HG03442 (cell line): ENCODE data around the gene UBQLN4.
A peak's percentile ranks its signal among the peaks of the same experiment; 100 is the strongest.

ENCODE experiments used
- ATAC-seq: cut with Tn5 transposase; IDR thresholded peaks from one replicate; pipeline ENCODE4 v1.9.1; 2021; ENCODE audit warnings: mild to moderate bottlenecking, moderate library complexity; ENCODE audit not compliant: unreplicated experiment

The UBQLN4 gene

DNA sequence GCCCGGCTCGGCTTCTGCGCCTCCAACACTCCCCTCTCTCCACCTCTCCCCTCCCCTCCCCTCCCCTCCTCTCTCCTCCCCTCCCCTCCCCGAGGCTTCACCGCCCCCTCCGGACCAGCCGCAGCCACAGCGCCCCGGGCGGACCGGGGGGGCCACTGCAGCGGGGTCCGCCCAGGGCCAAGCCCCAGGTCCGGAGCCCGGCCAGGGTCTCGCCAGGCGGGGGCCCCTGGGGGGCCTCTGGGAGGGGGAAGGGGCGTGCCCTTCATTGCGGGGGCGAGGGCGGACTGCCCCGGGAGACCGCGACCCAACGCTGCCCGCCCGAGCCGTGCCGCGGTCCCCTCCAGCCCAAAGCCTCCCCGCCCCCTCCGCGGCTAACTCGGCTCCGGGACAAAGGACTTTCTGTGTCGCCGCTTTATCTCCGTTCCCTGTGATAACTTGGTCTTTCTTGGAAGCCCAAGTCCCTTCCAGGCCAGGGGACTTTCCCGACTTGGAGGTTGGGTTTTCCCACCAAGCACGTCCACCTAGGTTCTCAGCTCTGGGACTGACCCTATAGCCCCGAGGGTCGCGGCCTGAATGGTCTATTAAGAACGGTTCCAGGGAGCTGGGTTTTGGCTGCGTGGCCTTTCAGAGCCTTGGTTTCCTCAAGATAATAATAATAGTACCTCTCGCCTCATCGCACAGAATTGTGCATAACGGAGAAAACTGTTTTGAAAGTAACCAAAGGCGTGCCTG lies at the start of gene UBQLN4:
TSS of gene UBQLN4 (minus strand) at position 31 of the 732 bp plus-strand sequence. CDS start 97 bp downstream, outside the sequence.
- ATAC-seq = peak; percentile 48

DNA sequence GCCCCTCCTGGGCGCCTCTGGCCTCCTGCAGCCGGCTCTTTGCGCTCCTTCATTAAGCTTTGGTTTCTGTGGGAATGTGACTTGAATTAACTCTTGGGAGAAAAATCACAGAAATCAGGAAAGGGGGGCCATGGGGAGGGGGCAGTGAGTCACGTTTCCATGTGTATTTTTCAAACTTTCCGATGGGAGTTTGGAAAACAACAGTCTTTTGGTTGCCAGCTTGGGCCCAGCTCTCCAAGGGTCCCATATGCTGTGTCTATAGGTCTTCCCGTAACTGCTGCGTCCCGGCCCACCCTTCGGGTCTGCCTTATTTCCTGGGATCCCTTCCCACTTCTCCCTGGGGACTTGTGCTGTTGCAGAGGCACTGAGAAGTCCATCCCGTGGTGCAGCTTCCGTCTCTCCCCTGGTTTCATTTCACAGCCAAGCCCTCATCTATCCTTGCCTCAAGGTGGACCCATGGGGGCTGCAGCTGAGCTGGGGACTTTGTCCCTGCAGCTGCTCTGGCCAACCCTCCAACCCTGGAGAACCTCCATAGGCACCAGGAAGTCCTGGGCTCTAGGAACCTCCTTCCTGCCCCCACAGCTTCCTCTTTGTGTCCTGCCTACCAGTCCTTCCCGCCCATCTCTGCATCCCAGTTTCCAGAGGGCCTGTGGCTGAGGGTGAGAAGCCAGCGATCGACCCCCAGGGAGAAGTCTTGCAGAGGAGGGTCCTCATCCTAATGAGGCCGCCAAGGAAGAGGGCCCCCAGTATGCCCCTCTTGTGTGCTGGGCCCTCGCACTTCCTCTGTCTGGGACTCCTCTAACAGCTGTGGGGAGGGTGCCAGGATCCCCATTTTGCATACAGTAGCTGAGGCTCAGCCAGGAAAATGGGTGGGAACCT lies 49.3 kb upstream of the UBQLN4 start:
- no peak for ATAC-seq

DNA sequence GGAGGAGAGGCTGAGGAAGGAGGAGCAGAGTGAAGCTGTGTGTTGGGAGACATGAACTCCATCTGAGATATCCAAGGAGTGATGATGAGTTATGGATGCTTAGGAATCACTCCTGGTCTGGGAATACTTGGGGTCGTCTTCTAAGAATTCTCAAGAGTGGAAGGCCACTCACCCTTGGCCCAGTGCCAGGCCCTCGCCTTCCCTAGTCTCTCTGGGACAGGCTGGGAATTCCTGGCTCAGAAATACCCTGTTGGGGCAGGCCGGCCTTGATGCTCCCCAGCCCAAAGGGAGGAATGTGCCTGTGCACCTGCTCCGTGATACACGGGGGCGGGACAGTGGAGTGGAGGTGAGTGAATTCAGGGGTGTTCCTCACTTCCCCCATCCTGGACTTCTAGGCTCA lies 48.3 kb upstream of the UBQLN4 start:
- no peak for ATAC-seq

DNA sequence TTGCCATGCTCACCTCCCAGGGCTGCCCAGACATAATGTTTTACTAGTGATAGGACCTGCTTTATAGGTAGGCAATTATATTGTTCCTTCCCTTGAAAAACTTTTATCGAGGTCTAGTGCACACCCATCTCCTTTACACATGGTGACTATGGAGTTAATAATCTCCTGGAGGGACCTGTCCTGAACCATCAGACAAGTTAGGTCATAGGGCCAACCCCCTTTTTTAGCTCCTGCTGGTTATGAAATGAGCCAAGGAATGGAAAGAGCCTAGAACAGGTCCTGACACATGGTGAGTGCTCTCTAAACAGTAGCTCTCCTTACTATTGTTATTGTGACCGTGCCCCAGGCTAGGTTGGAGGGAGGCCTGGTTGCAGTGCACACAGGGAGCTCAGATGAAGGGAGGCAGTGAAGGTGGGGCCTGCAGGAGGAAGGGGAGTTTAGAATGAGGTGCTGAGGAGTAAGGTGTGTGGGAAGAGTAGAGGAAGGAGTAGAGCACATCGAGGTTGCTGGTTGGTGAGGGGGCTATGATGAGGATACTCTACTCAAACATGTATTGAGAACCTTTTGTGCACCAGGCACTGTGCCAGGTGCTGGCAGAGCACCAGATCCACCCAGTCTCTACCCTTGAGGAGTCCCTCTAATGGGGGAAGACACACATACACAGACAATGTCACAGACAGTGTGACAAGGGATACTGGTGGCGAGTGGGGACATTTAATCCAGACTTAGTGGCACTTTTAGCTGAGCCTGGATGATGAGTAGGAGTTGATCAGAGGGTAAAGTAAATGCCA lies 46.8 kb upstream of the UBQLN4 start:
- ATAC-seq = no peak

DNA sequence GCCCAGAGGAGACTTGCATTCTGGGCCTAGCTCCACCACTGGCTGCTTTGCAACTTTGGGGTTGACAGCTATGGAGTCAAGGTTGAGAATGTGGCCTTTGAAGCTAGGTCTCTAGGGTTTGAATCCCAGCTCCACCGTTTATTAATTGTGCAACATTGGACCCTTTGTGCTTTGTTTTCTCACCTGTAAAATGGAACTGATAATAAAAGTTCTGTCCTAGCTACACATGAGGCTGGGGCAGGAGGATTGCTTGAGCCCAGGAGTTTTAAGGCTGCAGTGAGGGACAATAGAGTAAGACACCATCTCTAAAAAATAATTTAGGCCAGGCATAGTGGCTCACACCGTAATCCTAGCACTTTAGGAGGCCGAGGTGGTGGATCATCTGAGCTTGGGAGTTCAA lies 45.7 kb upstream of the UBQLN4 start:
- no peak for ATAC-seq

DNA sequence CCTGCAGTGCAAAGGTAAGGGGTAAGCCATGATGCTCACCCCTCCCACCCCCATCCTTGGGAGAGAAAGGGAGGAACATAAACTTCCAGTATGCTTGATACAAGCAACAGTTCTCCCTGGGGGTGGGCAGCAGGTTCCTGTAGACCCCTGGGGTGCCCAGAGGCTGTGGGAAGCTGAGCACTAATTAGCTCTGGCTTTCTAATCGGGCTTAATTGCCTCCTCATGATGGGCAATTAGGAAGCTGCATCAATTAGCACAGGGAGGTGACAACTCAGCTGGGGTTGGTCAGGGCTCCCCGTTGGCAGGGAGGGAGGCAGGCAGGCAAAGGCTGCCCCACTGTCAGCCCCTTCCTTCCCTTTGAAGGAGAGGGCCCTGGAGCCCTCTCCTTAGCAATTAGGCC lies 45.2 kb upstream of the UBQLN4 start:
- ATAC-seq = no peak

DNA sequence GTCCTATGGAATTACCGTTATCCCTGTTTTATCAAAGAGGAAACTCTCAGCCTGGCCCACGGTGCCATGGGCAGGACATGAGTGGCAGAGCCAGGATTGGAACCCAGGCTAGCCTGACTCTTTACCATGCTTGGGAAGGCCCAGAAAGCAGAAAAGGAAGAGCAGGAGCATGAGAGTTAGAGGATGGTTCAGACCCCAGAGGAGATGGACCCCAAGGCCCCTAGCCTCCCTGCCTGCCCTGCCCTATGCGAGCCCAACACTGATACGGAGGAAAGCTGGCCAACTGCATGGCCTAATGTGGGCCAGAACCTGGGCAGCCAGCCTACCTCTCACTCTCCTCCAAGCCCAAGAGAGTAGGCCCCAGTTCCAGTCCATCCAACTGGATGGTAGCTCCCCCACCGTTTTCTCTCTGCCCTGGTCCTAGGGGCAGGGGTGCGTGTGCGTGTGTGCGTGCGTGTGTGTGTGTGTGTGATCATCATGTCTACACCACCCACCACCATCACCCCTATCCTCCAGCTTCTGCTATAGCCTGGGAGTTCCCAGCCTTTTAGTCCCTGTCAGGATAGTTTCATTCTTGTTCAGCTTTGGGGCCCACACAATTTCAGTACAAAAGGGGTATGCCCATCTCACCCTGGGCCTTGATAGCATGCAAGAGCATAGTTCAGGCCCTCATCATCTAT lies 44.0 kb upstream of the UBQLN4 start:
- ATAC-seq = no peak

DNA sequence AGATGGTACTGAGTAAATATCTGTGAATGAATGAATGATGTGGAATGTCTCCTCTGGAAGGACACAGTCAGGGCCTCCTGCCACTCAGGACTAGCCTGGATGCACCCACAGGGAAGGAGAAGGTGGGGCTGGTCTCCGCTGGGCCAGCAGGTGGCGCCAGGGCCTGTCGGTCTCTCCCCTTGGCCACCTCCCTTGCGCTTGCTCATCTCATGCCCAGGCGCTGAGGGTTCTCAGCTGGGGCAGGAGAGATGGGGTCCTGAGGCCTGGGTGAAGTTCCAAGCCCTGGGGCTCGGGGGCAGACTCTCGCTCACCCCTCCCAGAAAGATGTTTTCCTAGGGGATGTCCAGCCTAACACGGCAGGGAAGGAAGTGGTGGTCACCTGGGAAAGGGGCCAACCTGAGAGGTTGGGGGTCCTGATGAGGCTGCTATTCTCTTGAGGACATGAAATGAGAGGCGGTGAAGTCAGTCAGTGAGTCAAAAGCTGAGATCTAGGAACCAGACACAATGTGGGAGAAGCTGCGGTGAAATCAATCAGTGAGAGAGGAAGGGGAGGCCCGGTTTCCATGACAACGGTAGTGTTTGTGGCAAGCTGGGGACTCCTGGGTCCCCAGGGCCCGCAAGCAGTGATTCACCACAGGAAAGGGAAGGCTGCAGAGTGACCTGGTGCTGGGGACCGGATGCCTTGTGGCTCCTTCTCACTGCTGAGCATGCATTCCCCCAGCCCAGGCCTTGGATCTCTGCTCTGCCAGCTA lies 43.2 kb upstream of the UBQLN4 start:
- ATAC-seq = peak; percentile 59

DNA sequence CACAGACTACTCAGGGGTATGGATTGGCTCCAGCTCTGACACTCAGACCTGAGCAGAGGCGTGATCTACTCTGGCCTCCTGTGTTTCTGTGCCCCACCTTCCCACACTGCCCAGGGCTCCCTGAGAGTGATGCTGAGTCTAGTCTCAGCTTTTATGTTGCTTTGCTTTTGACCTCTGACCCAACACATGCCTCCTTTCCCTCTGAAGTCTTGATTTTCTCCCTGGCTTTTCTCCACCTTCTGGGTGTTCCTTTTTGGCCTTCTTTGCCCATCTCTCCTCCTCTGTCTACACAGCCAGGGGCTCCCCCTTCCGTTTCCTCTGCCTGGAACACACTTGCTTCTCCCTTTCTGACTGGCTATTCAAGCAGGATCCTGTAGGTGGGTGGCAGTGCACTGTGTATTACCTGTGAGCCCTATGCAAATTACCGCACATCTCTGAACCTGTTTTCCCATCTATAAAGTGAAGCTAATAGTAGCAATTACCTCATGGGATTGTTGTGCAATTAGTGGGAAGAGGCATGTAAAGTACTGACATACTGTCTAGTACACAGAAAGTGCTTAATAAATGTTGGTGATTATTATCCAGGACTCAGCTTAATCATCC lies 42.4 kb upstream of the UBQLN4 start:
- ATAC-seq = no peak

DNA sequence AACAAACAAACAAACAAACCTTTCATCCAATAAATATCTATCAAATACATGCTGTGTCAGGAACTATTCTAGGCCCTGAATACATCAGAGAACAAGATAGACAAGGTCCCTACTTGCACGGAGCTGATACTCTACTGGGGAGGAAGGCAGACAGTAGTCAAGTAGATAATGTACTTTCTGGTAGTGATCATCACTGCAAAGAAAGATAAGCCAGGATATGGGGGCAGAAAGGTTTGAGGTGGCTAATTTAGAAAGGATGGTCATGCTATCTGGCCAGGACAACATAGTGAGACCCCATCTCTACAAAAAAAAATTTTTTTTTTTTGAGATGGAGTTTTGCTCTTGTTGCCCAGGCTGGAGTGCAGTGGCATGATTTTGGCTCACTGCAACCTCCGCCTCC lies 38.0 kb upstream of the UBQLN4 start:
- no peak for ATAC-seq

DNA sequence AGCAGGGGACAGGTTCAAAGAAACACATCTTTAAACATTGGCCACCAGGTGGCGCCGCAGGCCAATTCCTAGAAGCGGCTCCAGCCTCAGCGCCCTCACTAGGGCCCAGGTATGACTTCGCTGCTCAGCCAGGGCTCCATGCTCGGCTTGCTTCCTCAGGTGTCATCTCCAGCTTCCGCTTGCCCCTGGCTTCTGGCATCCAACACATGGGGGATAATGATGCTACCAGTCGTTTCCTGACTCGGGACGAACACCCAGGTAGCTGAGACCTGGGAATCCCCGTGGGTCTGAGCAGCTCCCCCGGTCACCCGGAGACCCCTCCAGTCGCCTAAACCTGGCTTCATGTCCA lies 37.2 kb upstream of the UBQLN4 start:
- ATAC-seq = no peak

DNA sequence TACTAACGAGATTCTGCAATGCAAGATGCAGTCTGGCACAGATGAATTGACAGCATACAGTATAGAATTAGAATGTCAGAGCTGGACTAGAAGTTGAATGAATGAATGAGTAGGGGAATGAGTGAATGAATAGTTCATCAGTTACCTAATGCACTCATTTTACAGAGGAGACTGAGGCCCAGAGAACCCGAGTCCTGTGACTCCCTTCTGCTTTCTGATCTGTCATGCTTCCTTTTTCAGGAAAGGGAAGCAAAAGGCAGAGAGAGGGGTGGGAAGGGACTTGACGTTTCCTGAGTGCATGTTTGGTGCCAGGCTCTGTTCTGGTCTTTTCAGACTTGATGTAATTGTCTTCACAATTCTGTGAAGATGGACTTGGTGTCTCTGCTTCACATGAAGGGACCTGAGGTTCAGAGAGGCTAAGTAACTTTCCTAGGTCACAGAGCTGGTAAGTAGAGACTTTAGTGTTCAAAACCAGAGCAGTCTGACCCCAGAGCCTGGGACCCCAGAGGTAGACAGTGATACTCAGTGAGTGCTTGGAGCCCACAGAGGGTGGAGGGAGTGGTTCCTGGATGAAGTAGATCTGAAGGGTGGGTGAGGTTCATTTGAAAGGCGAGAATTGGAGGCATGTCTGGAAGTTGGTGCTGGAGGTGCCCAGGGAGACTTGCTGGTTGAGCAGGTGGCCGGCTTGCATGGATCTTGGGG lies 36.7 kb upstream of the UBQLN4 start:
- ATAC-seq = no peak

DNA sequence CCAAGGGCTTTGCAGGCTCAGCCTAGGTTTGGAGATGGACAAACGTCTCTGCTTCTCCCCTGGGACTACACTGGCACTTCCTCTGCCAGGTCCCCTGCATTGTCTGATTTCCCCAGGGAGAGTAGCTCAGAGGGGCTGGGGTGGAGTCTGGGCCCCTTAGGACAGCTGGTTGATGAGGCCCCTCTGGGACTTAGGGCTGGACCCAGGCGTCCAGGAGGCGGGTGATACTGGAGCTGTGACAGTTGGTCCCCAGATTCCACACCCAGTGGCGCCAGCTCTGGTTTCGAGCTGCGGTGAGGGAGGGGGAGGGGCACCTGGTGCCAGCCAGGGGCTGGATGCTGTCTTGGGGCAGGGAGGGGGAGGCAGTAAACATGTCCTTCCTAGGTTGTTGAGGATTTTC lies 36.1 kb upstream of the UBQLN4 start:
- no peak for ATAC-seq

DNA sequence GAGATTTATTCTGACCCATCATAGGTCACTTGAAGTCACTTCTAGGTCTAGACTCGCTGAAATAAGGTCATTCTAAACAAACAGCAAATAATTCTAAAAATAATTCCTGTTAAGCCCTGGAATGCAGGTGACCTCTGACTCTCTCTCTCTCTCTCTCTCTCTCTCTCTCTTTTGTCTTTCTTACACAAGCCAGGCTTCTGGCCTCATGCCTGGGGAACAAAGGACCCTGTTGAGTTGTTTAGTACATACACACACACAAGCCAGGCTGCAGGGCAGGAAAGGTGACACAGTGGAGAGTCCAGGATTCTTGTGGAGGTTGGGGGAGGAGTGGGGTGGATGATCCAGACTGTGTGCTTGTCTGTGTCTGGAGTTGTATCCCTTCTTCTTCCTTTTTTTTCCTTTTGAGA lies 32.7 kb upstream of the UBQLN4 start:
- ATAC-seq = no peak

DNA sequence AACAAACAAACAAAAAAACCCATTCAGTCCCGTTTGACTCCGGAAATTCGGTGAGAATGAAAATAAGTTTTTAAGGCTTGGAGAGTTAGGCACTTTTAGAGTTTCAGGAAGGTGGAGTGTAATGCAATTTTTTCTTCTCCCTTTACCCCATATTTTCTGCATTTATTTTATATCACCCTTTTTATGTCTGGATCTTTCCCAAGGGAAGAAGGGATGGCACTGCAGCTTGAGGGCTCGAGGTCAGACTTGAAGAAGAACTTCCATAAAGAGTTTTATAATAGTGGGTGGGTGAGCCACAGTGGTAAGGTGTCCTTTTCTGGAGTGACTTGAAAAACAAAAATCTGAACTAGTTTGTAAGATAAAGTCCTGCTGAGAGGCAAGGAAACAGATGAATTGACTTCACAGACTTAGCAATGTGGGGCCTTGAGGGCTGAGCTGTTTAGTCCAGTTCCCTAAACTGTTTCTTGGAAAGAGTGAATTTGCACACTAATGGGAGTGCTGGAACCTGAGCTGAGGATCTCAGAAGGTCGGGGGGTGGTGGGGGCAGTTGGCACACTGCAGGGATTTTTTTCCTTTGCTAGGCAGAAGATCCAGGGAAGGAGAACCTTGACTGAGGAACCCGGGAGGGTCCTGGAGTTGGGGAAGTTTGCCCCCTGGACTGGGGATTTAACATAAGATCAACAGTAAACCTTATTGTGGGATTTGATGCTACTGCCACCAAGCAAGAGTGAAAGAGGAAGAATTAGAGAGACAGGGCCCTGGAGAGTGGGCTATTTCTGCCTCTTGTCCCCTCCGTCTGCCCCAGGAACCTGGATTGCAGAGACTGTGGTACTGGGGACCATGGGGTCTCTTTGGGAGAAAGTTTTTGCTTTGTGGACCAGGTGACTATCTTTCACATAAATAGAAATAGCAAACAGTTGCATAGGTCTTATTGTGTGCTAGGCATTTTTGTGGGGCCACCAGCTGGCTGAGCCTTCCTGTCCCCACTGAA lies 30.5 kb upstream of the UBQLN4 start:
- no peak for ATAC-seq

DNA sequence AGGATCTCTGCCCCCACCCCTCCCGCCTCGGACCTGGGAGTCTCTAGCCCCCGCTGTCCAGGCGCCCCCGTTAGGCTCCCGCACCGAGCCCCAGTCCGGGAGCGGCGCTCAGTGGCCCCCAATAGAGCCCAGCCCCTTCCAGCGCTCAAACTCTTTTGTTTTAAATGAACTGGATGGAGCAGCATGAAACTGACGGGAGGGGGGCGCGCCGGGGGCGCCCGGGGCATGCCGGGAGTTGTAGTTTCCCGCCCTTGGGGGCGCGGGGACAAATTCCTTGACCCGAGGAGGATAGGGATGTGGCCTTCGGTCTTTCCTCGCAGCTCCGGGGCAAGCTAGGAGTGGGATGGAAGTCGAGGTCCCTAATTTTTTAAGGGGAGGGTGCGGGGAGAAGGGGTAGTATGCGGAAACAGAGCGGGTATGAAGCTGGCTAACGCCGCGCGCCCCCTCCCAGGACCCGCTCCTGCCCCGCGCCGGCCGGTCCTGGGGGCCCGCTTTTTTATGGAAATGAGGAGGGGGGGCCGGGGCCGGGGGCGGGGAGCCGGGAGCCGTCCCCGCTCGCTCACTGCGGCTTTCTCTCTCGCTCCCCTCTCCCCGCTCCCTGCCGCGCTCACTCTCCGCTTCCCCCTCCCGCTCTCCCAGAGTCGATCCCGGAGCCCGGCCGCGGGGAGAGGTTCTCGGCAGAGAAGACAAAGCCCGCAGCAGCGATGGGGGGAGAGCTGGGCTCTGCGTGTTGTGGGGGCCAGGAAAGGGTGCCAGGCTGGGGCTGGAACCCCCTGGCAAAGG lies 28.9 kb upstream of the UBQLN4 start, which contains the start of gene MEX3A:
TSS of gene MEX3A (minus strand) at position 157 of the 783 bp plus-strand sequence. CDS start 467 bp downstream, outside the sequence.
- no peak for ATAC-seq

DNA sequence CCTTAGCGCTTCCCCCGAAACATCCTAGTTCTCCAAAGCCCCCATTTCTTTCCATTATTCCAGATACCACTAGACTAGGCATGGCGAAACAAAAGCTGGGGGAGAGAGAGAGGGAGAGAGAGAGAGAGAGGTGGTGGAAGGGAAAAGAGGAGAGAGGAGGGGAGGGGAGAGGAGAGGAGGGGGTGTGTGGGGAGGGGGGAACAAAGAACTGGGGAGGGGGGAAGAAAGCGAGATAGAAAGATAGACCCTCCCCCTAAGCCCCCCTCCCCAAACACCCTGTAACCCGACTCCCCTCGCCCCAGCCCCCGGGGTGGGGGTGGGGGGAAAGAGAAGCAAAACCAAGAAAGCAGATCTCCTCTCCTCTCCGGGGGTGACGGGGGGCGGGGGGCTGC lies 28.3 kb upstream of the UBQLN4 start:
- ATAC-seq = no peak
